ENCODE data around the gene CUX1. TPM values are rescaled to one million over a fixed set of nuclear protein-coding genes. Genes with fewer than 3 reads are reported as not detected.

The CUX1 gene
- total RNA-seq, 1 experiment from 2014 or later: 47.6 TPM

- intact Hi-C loops (cut with micrococcal nuclease): no loop called here
Observed at GRCh38 chr7:102220960-102221800, 403.8 kb downstream of the CUX1 start.

GRCh38 chr7:102221961-102222360, 404.5 kb downstream of the CUX1 start:
- POLR2A ChIA-PET: interaction anchor here (0.6 kb wide), 1 partner anchor 699 kb away, joined by 3 read pairs; no protein-coding TSS in a partner anchor
- CTCF ChIA-PET: interaction anchor here (0.6 kb wide), 1 partner anchor 477 kb away, joined by 3 read pairs; no protein-coding TSS in a partner anchor
- no TSS peak for BruUV-seq (replicated peaks)

More at GRCh38 chr7:102220960-102221800, 403.8 kb downstream of the CUX1 start:
- Mint-ChIP-seq H3K4me1 (ENCODE audit: insufficient read depth, unreplicated experiment) (no peaks in the 10 kb centered on the region), H3K9me3 (ENCODE audit: unreplicated experiment) (no peaks in the 10 kb centered on the region), H3K36me3 (ENCODE audit: insufficient read depth, unreplicated experiment) (peaks cover 6% of the 10 kb centered on the region), H3K27ac (ENCODE audit: low read depth, unreplicated experiment) (no peak overlapping the region), H3K27me3 (ENCODE audit: insufficient read depth, unreplicated experiment) (no peaks in the 10 kb centered on the region), H3K4me3 (ENCODE audit: unreplicated experiment) (no peak overlapping the region)
- CTCF ChIA-PET: interaction anchor here (0.6 to 1.1 kb wide), 5 partner anchors 13 to 817 kb away, joined by 3 to 4 read pairs (median 4); no protein-coding TSS in a partner anchor
- POLR2A ChIA-PET: no interaction called here
- DNase-seq (ENCODE audit: unreplicated experiment): peak; percentile 69
- BruUV-seq (replicated peaks): no TSS peak
- TF ChIP-seq CTCF (IDR thresholded peaks at IDR 0.05; ENCODE audit: unreplicated experiment): no peak

GRCh38 chr7:102222445-102222844, 405.0 kb downstream of the CUX1 start:
- Mint-ChIP-seq H3K27me3 (ENCODE audit: insufficient read depth, unreplicated experiment) (no peaks in the 10 kb centered on the region), H3K27ac (ENCODE audit: low read depth, unreplicated experiment) (no peak overlapping the region), H3K4me3 (ENCODE audit: unreplicated experiment) (no peak overlapping the region), H3K36me3 (ENCODE audit: insufficient read depth, unreplicated experiment) (peaks cover 11% of the 10 kb centered on the region), H3K4me1 (ENCODE audit: insufficient read depth, unreplicated experiment) (no peaks in the 10 kb centered on the region), H3K9me3 (ENCODE audit: unreplicated experiment) (no peaks in the 10 kb centered on the region)
- no TSS peak for BruUV-seq (replicated peaks)
- POLR2A ChIA-PET: interaction anchor here (0.6 kb wide), 1 partner anchor 700 kb away, joined by 3 read pairs; no protein-coding TSS in a partner anchor
- no peak for DNase-seq (ENCODE audit: unreplicated experiment)
- TF ChIP-seq CTCF (IDR thresholded peaks at IDR 0.05; ENCODE audit: unreplicated experiment): no peak
- CTCF ChIA-PET: interaction anchor here (0.6 kb wide), 1 partner anchor 478 kb away, joined by 3 read pairs; no protein-coding TSS in a partner anchor
- intact Hi-C loops (cut with micrococcal nuclease): no loop called here

More at GRCh38 chr7:102221961-102222360, 404.5 kb downstream of the CUX1 start:
- Mint-ChIP-seq H3K27me3 (ENCODE audit: insufficient read depth, unreplicated experiment) (no peaks in the 10 kb centered on the region), H3K4me3 (ENCODE audit: unreplicated experiment) (no peak overlapping the region), H3K36me3 (ENCODE audit: insufficient read depth, unreplicated experiment) (peaks cover 7% of the 10 kb centered on the region), H3K9me3 (ENCODE audit: unreplicated experiment) (no peaks in the 10 kb centered on the region), H3K4me1 (ENCODE audit: insufficient read depth, unreplicated experiment) (no peaks in the 10 kb centered on the region), H3K27ac (ENCODE audit: low read depth, unreplicated experiment) (no peak overlapping the region)
- no peak for TF ChIP-seq CTCF (IDR thresholded peaks at IDR 0.05; ENCODE audit: unreplicated experiment)
- no peak for DNase-seq (ENCODE audit: unreplicated experiment)
- intact Hi-C loops (cut with micrococcal nuclease): no loop called here

DNA sequence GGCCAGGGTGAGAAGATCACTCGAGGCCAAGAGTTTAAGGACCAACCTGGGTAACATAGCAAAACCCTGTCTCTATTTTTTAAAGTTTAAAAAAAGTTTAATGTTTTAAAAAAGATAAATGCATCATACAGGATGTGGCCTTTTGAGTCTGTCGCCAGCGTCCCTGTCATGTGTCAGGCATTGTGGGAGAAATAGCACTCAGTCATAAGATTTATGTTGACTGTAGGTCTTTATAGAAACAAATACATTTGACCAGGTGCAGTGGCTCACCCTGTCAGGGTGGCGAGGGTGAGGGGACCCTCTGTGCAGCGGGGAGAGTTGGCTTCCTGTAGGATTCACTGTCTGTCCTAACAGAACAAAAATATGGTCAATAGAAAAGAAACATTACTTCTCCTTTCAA, 405.8 kb downstream of the CUX1 start:
- Mint-ChIP-seq H3K27me3 (ENCODE audit: insufficient read depth, unreplicated experiment) (no peaks in the 10 kb centered on the region), H3K36me3 (ENCODE audit: insufficient read depth, unreplicated experiment) (peaks cover 19% of the 10 kb centered on the region), H3K27ac (ENCODE audit: low read depth, unreplicated experiment) (no peak overlapping the region), H3K4me1 (ENCODE audit: insufficient read depth, unreplicated experiment) (no peaks in the 10 kb centered on the region), H3K9me3 (ENCODE audit: unreplicated experiment) (no peaks in the 10 kb centered on the region), H3K4me3 (ENCODE audit: unreplicated experiment) (no peak overlapping the region)
- intact Hi-C loops (cut with micrococcal nuclease): no loop called here
- CTCF ChIA-PET: no interaction called here
- DNase-seq (ENCODE audit: unreplicated experiment): no peak
- TF ChIP-seq CTCF (IDR thresholded peaks at IDR 0.05; ENCODE audit: unreplicated experiment): no peak
- BruUV-seq (replicated peaks): no TSS peak
- POLR2A ChIA-PET: no interaction called here
